Neuronal stem cell (in vitro differentiated cells): ENCODE measurements around the gene HELZ2.

Source experiments
- DNase-seq: peaks from one replicate; pipeline ENCODE4 v3.0.0-alpha.2; 2013; ENCODE audit warnings: low spot score
- H2AFZ ChIP-seq: one replicate; pipeline ENCODE4 v1.6.1; 2013; ENCODE audit warnings: mild to moderate bottlenecking, low read length, inconsistent platforms
- H2AK5ac ChIP-seq: 2 replicates; pipeline ENCODE4 v1.6.1; 2013; ENCODE audit warnings: low read depth, mild to moderate bottlenecking, inconsistent platforms, low read length, moderate library complexity, mixed read lengths
- H2BK120ac ChIP-seq: 2 replicates; pipeline ENCODE4 v1.6.1; 2013; ENCODE audit warnings: low read depth, mild to moderate bottlenecking, inconsistent platforms, low read length, moderate library complexity, mixed read lengths
- H2BK12ac ChIP-seq: one replicate; pipeline ENCODE4 v1.6.1; 2013; ENCODE audit warnings: low read length, inconsistent platforms
- H2BK15ac ChIP-seq: 2 replicates; pipeline ENCODE4 v1.6.1; 2013; ENCODE audit warnings: mild to moderate bottlenecking, low read length, inconsistent platforms, mixed read lengths
- H2BK5ac ChIP-seq: one replicate; pipeline ENCODE4 v1.6.1; 2013; ENCODE audit warnings: inconsistent platforms, mild to moderate bottlenecking, low read length, moderate library complexity
- H3K14ac ChIP-seq: one replicate; pipeline ENCODE4 v1.6.1; 2013; ENCODE audit warnings: low read length, inconsistent platforms
- H3K18ac ChIP-seq: 2 replicates; pipeline ENCODE4 v1.6.1; 2013; ENCODE audit warnings: low read length, inconsistent platforms
- H3K23ac ChIP-seq: 2 replicates; pipeline ENCODE4 v1.6.1; 2013; ENCODE audit warnings: low read depth, mild to moderate bottlenecking, mixed read lengths, low read length, inconsistent platforms; ENCODE audit not compliant: poor library complexity
- H3K27ac ChIP-seq: replicated peaks from 3 replicates; pipeline ENCODE4 v1.5.1; 2013; ENCODE audit warnings: low read length, inconsistent platforms
- H3K27me3 ChIP-seq, 3 experiments: 2 replicates each; pipeline ENCODE4 v1.6.1; 2013; ENCODE audit warnings: low read length in 3 of 3, mild to moderate bottlenecking in 2 of 3, inconsistent platforms in 1 of 3, low read depth in 1 of 3, mixed read lengths in 1 of 3, moderate library complexity in 1 of 3; ENCODE audit not compliant: control insufficient read depth in 3 of 3, insufficient read depth in 3 of 3
- H3K36me3 ChIP-seq, 2 donors: replicated peaks in 1 of 2; 2 replicates each; pipeline ENCODE4 v1.6.1; 2013; ENCODE audit warnings: low read length in 2 of 2; ENCODE audit not compliant: control insufficient read depth in 2 of 2, insufficient read depth in 2 of 2
- H3K4ac ChIP-seq: 2 replicates; pipeline ENCODE4 v1.6.1; 2013; ENCODE audit warnings: inconsistent platforms, mild to moderate bottlenecking, low read length, moderate library complexity
- H3K4me1 ChIP-seq, 2 donors: 1 replicate in 1 of 2; 2 replicates in 1 of 2; pipeline ENCODE4 v1.6.1; 2013; ENCODE audit warnings: low read length in 2 of 2, low read depth in 1 of 2; ENCODE audit not compliant: control insufficient read depth in 2 of 2, insufficient read depth in 1 of 2
- H3K4me2 ChIP-seq: one replicate; pipeline ENCODE4 v1.6.1; 2013; ENCODE audit warnings: mild to moderate bottlenecking, low read length, inconsistent platforms; ENCODE audit not compliant: insufficient read depth, poor library complexity, severe bottlenecking
- H3K4me3 ChIP-seq, 2 donors: 2 replicates each; pipeline ENCODE4 v1.5.1; 2013; ENCODE audit warnings: low read length in 2 of 2, mild to moderate bottlenecking in 2 of 2, inconsistent platforms in 1 of 2, moderate library complexity in 1 of 2
- H3K79me1 ChIP-seq: one replicate; pipeline ENCODE4 v1.6.1; 2013; ENCODE audit warnings: low read depth, mild to moderate bottlenecking, inconsistent platforms, low read length, moderate library complexity
- H3K9ac ChIP-seq: one replicate; pipeline ENCODE4 v1.6.1; 2013; ENCODE audit warnings: mild to moderate bottlenecking, low read depth, low read length, inconsistent platforms; ENCODE audit not compliant: poor library complexity
- H3K9me3 ChIP-seq, 2 donors: replicated peaks in 1 of 2; 2 replicates each; pipeline versions ENCODE3 to v1.6.1; 2013; ENCODE audit warnings: low read length in 2 of 2, mild to moderate bottlenecking in 2 of 2, inconsistent platforms in 1 of 2, low read depth in 1 of 2, mixed read lengths in 1 of 2, moderate library complexity in 1 of 2; ENCODE audit not compliant: control insufficient read depth in 2 of 2, insufficient read depth in 1 of 2
- H4K8ac ChIP-seq: one replicate; pipeline ENCODE4 v1.6.1; 2013; ENCODE audit warnings: low read depth, mild to moderate bottlenecking, inconsistent platforms, low read length, moderate library complexity
- H4K91ac ChIP-seq: one replicate; pipeline ENCODE4 v1.6.1; 2013; ENCODE audit warnings: low read length, low read depth, mild to moderate bottlenecking, inconsistent platforms; ENCODE audit not compliant: poor library complexity
- WGBS, 2 donors: extraction: QIAGEN DNeasy Blood & Tissue Kit; methylation state at CpG; one replicate each; pipeline ENCODE4 v1.1.7; 2013; ENCODE audit warnings: missing lambda C conversion rate in 2 of 2, mixed read lengths in 1 of 2; ENCODE audit not compliant: insufficient read length in 2 of 2, insufficient replicate concordance in 1 of 2; ENCODE audit errors: extremely low coverage in 2 of 2; 5-methylcytosine and 5-hydroxymethylcytosine counted together

Gene HELZ2

GRCh38 chr20:63580796-63581461 lies 6.9 kb upstream of the HELZ2 start:
- H2BK120ac ChIP-seq, result no peak overlapping the region
- H3K9ac ChIP-seq, result peak overlapping the region; percentile 30
- no CpG with 5 or more reads among the region's 12 CpGs for WGBS, 2 donors
- no peak for DNase-seq
- peak overlapping the region; percentile 29 for H2AFZ ChIP-seq
- H3K4ac ChIP-seq, result no peak overlapping the region
- H4K91ac ChIP-seq, result no peak overlapping the region
- no peak overlapping the region for H3K14ac ChIP-seq
- H2AK5ac ChIP-seq, result peak overlapping the region; percentile 44
- H3K9me3 ChIP-seq, result no peaks in the 10 kb centered on the region
- no peak overlapping the region for H4K8ac ChIP-seq
- H3K36me3 ChIP-seq, result no peaks in the 10 kb centered on the region
- H3K4me2 ChIP-seq, result no peak overlapping the region
- no peaks in the 10 kb centered on the region for H3K79me1 ChIP-seq
- no peaks in the 10 kb centered on the region for H3K27me3 ChIP-seq
- no peak overlapping the region for H3K27ac ChIP-seq
- no peak overlapping the region for H3K4me3 ChIP-seq
- peaks cover 0 to 3% of the 10 kb centered on the region in 2 donors for H3K4me1 ChIP-seq
- no peak overlapping the region for H2BK12ac ChIP-seq
- H3K23ac ChIP-seq, result no peak overlapping the region
- no peak overlapping the region for H2BK5ac ChIP-seq
- H3K18ac ChIP-seq, result peak overlapping the region; percentile 67
- no peak overlapping the region for H2BK15ac ChIP-seq

- Histone ChIP-seq H3K27ac (no peak overlapping the region), H3K9ac (no peak overlapping the region), H2AK5ac (no peak overlapping the region), H3K79me1 (no peaks in the 10 kb centered on the region), H2AFZ (peak overlapping the region; percentile 53), H3K4me2 (no peak overlapping the region), H4K8ac (no peak overlapping the region), H3K9me3 (no peaks in the 10 kb centered on the region), H3K27me3 (no peaks in the 10 kb centered on the region), H2BK120ac (no peak overlapping the region), H2BK15ac (peak overlapping the region; percentile 17), H3K36me3 (no peaks in the 10 kb centered on the region), H3K23ac (no peak overlapping the region), H3K4me3 (no peak overlapping the region), H2BK5ac (peak overlapping the region; percentile 67), H2BK12ac (no peak overlapping the region), H3K4ac (no peak overlapping the region), H3K14ac (peak overlapping the region; percentile 57), H4K91ac (no peak overlapping the region), H3K4me1 (peaks cover 1 to 11% of the 10 kb centered on the region in 2 donors), H3K18ac (no peak overlapping the region)
- no CpG with 5 or more reads among the region's 19 CpGs for WGBS, 2 donors
- no peak for DNase-seq
These were observed 5.1 kb upstream of the HELZ2 start for GRCh38 chr20:63579017-63579694.

GRCh38 chr20:63578224-63579016 lies 4.4 kb upstream of the HELZ2 start:
- H3K79me1 ChIP-seq, result no peaks in the 10 kb centered on the region
- no peak overlapping the region for H3K4ac ChIP-seq
- 100% methylated on average over 2 of the region's 26 CpGs; no CpG with 5 or more reads in 1 of the 2 donors for WGBS, 2 donors
- no peak overlapping the region for H3K14ac ChIP-seq
- no peak overlapping the region for H2AK5ac ChIP-seq
- peak overlapping the region; percentile 67 for H2BK5ac ChIP-seq
- H3K4me2 ChIP-seq, result no peak overlapping the region
- no peak for DNase-seq
- H3K9me3 ChIP-seq, result no peaks in the 10 kb centered on the region
- H2BK15ac ChIP-seq, result peak overlapping the region; percentile 17
- H4K8ac ChIP-seq, result no peak overlapping the region
- no peaks in the 10 kb centered on the region for H3K36me3 ChIP-seq
- H3K9ac ChIP-seq, result no peak overlapping the region
- H3K27ac ChIP-seq, result no peak overlapping the region
- no peak overlapping the region for H3K23ac ChIP-seq
- H2BK120ac ChIP-seq, result no peak overlapping the region
- no peak overlapping the region for H2BK12ac ChIP-seq
- H3K18ac ChIP-seq, result no peak overlapping the region
- H3K4me3 ChIP-seq, result no peak overlapping the region
- no peaks in the 10 kb centered on the region for H3K27me3 ChIP-seq
- H2AFZ ChIP-seq, result no peak overlapping the region
- peaks cover 1 to 15% of the 10 kb centered on the region in 2 donors for H3K4me1 ChIP-seq
- no peak overlapping the region for H4K91ac ChIP-seq
